HUES6 (cell line): ENCODE data around the gene ATP6V0E2.
"Not testable (repeated sequence)": the region's sequence is repeated elsewhere in the genome, so short reads cannot be mapped to it uniquely, and the experiment has no call there.

Source experiments
- H3K27ac ChIP-seq: 2 replicates; pipeline ENCODE4 v1.7.0; 2013; ENCODE audit warnings: low read depth, mild to moderate bottlenecking, low read length, inconsistent platforms
- H3K27me3 ChIP-seq: 2 replicates; pipeline ENCODE4 v1.6.1; 2013; ENCODE audit warnings: low read length; ENCODE audit not compliant: control insufficient read depth, insufficient read depth
- H3K36me3 ChIP-seq: 2 replicates; pipeline ENCODE4 v1.6.1; 2013; ENCODE audit warnings: low read length; ENCODE audit not compliant: control insufficient read depth, insufficient read depth
- H3K4me1 ChIP-seq: 2 replicates; pipeline ENCODE4 v1.6.1; 2013; ENCODE audit warnings: low read length; ENCODE audit not compliant: control insufficient read depth, insufficient read depth
- H3K4me3 ChIP-seq: 2 replicates; pipeline ENCODE4 v1.5.1; 2013; ENCODE audit warnings: low read depth, low read length
- H3K9ac ChIP-seq: one replicate; pipeline ENCODE4 v1.6.1; 2013; ENCODE audit warnings: mild to moderate bottlenecking, low read length
- H3K9me3 ChIP-seq: 2 replicates; pipeline ENCODE4 v1.6.1; 2013; ENCODE audit warnings: low read depth, low read length; ENCODE audit not compliant: control insufficient read depth, insufficient read depth

ATP6V0E2 gene

DNA sequence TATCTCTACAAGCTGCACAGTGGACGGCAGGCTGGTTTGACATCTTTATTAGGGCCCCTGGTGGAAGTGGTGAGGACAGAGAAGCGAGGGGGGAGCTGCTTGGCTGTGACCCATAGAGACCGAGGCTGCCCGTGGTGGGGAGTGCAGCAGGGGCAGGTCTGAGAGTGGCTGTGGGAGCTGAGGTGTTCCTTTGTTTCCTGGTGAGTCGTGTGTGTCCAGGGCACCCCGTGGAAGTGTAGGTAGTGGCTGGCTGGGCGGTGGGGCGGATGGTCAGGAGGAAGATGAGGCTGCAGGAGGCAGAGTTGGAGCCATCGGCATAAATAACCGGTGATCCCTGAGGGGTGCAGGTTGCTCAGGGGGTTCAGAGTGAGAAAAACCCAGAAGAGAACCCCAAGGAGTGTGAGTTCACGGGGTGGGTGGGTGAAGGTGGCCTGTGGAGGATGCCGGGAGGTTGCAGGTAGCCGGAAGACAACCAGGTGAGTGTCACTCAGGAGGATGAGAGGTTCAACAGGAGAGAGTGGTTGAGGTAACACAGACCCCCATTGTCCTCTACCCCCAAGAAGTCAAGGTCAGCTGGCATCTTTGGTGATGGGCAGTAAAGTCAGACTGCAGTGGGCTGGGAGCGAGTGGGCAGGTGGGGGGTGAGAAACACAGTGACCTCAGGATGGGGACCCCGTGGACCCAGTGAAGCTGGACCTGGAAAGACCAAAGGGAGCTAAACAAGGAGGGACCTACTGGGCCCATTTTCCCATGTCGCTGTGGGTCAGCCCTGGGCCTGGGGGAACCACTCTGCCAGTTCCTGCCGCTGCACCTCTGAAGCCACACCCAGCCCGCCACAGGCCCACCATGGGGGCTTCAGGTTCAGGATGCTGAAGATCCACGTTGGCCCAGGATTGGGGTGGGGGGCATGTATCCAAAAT is 7.8 kb downstream of the ATP6V0E2 start:
- Histone ChIP-seq H3K9ac (no peak overlapping the region), H3K36me3 (no peaks in the 10 kb centered on the region), H3K9me3 (no peaks in the 10 kb centered on the region), H3K4me3 (no peak overlapping the region), H3K27ac (no peak overlapping the region), H3K4me1 (peaks cover 12% of the 10 kb centered on the region), H3K27me3 (no peaks in the 10 kb centered on the region)

GRCh38 chr7:149882248-149883047 is 8.7 kb downstream of the ATP6V0E2 start:
- Histone ChIP-seq H3K4me3 (no peak overlapping the region), H3K9ac (no peak overlapping the region), H3K36me3 (no peaks in the 10 kb centered on the region), H3K9me3 (no peaks in the 10 kb centered on the region), H3K27ac (no peak overlapping the region), H3K27me3 (no peaks in the 10 kb centered on the region), H3K4me1 (peaks cover 12% of the 10 kb centered on the region)

- H3K4me3 ChIP-seq = no peak overlapping the region
- no peaks in the 10 kb centered on the region for H3K9me3 ChIP-seq
- H3K27ac ChIP-seq = no peak overlapping the region
- peaks cover 12% of the 10 kb centered on the region for H3K4me1 ChIP-seq
- H3K36me3 ChIP-seq = no peaks in the 10 kb centered on the region
- no peaks in the 10 kb centered on the region for H3K27me3 ChIP-seq
- no peak overlapping the region for H3K9ac ChIP-seq
Observed at GRCh38 chr7:149883048-149883438, 9.3 kb downstream of the ATP6V0E2 start.

DNA sequence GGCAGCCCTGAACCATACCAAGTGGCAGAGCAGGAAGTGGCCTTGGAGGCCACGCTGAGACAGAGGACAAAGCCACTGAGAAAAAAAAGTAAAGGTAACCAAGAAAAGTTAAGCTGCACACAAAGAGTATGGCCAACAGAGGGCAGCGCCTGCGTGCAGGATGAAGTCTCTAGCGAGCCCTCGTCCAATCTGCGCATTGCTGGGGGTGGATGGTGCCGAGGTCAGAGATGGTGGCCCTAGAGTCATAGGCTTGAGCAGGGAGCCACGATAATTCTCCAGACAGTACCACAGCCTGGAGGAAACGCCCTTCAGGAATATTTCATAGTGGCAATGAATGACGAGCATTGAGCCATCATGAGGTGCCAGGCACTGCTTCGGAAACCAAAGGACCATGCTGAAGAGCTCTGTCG is 9.7 kb downstream of the ATP6V0E2 start:
- H3K27ac ChIP-seq = no peak overlapping the region
- H3K4me1 ChIP-seq = peaks cover 12% of the 10 kb centered on the region
- no peak overlapping the region for H3K9ac ChIP-seq
- H3K36me3 ChIP-seq = no peaks in the 10 kb centered on the region
- no peaks in the 10 kb centered on the region for H3K27me3 ChIP-seq
- no peak overlapping the region for H3K4me3 ChIP-seq
- H3K9me3 ChIP-seq = no peaks in the 10 kb centered on the region

DNA sequence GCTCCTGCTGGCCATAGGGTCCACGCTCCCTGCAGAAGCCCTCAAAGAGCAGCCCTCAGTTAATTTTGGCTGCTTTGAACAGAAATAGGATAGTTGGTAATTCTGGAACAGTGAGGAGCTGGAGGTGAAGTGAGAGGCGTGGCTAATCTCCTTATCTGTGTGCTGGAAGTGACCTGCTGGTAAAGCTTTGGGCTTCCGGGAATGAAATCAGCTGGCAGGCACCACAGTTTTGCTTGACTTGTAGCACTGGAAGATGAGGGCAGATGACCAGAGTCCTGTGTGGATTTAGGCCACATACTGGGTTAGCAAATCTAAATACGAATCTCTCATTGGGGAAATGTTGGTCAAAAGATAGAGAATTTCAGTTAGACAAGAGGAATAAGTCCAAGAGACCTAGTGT is 10.2 kb downstream of the ATP6V0E2 start:
- Histone ChIP-seq H3K4me3 (no peak overlapping the region), H3K27me3 (no peaks in the 10 kb centered on the region), H3K4me1 (peaks cover 12% of the 10 kb centered on the region), H3K9me3 (no peaks in the 10 kb centered on the region), H3K9ac (no peak overlapping the region), H3K27ac (no peak overlapping the region), H3K36me3 (no peaks in the 10 kb centered on the region)

DNA sequence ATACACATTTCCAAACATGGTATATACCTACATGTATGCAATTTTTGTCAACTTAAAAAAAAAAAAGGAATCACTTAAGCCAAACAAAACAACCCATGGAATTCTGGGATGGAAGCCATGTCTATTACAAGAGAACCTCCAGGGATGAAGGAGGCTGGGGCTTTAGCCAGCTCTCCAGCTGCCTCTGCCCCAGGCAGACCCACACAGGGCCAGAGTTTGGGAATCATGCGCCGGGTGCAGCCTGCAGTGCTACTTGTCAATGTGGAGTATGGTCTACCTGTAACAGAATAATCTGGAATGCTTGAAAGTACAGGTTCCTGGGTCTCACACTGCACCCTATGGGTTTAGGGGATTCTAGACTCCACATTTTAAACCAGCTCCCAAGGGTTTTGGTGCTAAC is 10.8 kb downstream of the ATP6V0E2 start:
- H3K9ac ChIP-seq = no peak overlapping the region
- no peaks in the 10 kb centered on the region for H3K36me3 ChIP-seq
- no peak overlapping the region for H3K27ac ChIP-seq
- H3K9me3 ChIP-seq = no peaks in the 10 kb centered on the region
- H3K4me1 ChIP-seq = peaks cover 12% of the 10 kb centered on the region
- H3K4me3 ChIP-seq = no peak overlapping the region
- H3K27me3 ChIP-seq = no peaks in the 10 kb centered on the region

DNA sequence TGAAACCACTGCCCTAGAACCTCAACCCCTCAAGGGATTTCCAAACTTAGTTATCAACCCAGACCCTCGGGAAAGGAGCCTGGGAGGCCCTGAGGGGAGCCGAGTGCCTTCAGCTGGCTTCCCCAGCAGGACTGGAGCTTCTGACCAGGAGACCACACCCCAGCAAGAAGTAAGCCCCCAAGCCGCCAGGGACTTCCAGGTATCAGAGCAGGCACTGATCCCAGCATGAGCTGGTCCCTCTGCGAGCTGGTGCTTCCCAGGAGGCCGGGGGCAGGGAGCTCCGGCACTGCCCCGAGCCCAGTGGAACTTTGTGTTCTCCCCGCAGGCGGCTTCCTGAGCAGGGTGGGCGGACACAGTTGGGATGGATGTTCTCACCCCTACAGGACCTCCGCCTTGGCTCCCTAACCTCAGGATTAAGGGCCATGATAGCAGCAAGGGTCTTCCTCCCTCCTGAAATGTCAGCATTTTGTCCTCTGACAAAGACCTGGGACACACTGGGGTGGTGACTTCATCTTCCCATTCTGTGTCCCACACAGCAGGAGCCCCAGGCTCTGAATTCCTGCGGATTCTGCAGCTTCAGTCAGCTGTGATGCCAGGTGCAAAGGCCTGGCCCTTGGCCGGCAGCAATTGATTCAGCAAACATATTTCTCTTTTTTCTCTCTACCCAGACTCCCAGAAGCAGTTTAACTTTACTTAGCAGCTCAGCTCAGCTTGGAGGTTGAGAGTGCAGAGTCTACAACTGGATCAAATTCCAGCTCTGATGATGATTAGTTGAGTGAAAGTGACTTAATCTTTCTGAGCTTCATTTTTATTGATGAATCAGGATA is 11.6 kb downstream of the ATP6V0E2 start:
- H3K4me3 ChIP-seq = no peak overlapping the region
- no peaks in the 10 kb centered on the region for H3K9me3 ChIP-seq
- peaks cover 12% of the 10 kb centered on the region for H3K4me1 ChIP-seq
- no peaks in the 10 kb centered on the region for H3K27me3 ChIP-seq
- H3K36me3 ChIP-seq = no peaks in the 10 kb centered on the region
- no peak overlapping the region for H3K27ac ChIP-seq
- H3K9ac ChIP-seq = no peak overlapping the region

- peaks cover 12% of the 10 kb centered on the region for H3K4me1 ChIP-seq
- no peaks in the 10 kb centered on the region for H3K27me3 ChIP-seq
- H3K9me3 ChIP-seq = no peaks in the 10 kb centered on the region
- no peak overlapping the region for H3K4me3 ChIP-seq
- H3K36me3 ChIP-seq = no peaks in the 10 kb centered on the region
- no peak overlapping the region for H3K27ac ChIP-seq
- no peak overlapping the region for H3K9ac ChIP-seq
Observed at GRCh38 chr7:149886018-149886415, 12.2 kb downstream of the ATP6V0E2 start.

GRCh38 chr7:149887311-149887710 is 13.5 kb downstream of the ATP6V0E2 start:
- Histone ChIP-seq H3K9ac (no peak overlapping the region), H3K27ac (no peak overlapping the region), H3K9me3 (no peaks in the 10 kb centered on the region), H3K4me3 (no peak overlapping the region), H3K27me3 (no peaks in the 10 kb centered on the region), H3K4me1 (peaks cover 12% of the 10 kb centered on the region), H3K36me3 (no peaks in the 10 kb centered on the region)

DNA sequence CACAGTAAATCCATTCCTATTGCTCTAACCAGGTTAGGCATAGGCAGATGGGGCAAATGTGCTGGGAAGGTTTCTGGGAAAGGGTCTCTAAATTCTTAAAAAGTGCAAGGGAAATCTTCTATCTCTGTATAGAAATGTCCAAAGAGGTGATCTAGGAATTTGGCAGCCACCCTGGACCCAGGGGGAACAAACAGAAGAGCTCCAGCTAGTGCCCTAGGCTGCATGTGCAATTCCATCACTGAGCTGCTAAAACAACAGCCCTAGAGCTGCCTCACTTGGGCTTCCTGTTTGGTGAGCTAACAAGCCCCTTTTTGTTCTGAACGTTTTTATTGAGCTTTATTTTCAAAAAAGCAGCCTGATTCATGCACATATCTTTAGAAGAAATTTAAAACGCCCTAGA is 16.9 kb downstream of the ATP6V0E2 start:
- H3K4me1 ChIP-seq, H3K9me3 ChIP-seq, H3K4me3 ChIP-seq, H3K27me3 ChIP-seq, H3K9ac ChIP-seq, H3K27ac ChIP-seq, H3K36me3 ChIP-seq: not testable (repeated sequence)
